Measurements from ENCODE around the gene HSF2BP.
"Not testable (repeated sequence)": the region's sequence is repeated elsewhere in the genome, so short reads cannot be mapped to it uniquely, and the experiment has no call there.

The HSF2BP gene

GRCh38 chr21:43597540-43598250, 61.6 kb downstream of the HSF2BP start:
- no peak for DNase-seq (ENCODE audit: low read depth)

- no peak for DNase-seq (ENCODE audit: low read depth)
These were observed 62.2 kb downstream of the HSF2BP start for GRCh38 chr21:43597052-43597451.

GRCh38 chr21:43596616-43597015, 62.7 kb downstream of the HSF2BP start:
- no peak for DNase-seq (ENCODE audit: low read depth)

- DNase-seq (ENCODE audit: low read depth): not testable (repeated sequence)
These were observed 63.5 kb downstream of the HSF2BP start for GRCh38 chr21:43595769-43596168.

- no peak for DNase-seq (ENCODE audit: low read depth)
These were observed 66.2 kb downstream of the HSF2BP start for GRCh38 chr21:43593078-43593477.

- no peak for DNase-seq (ENCODE audit: low read depth)
These were observed 67.7 kb downstream of the HSF2BP start for GRCh38 chr21:43591571-43591970.

GRCh38 chr21:43590194-43590593, 69.1 kb downstream of the HSF2BP start:
- DNase-seq (ENCODE audit: low read depth): no peak

GRCh38 chr21:43588957-43589356, 70.3 kb downstream of the HSF2BP start:
- DNase-seq (ENCODE audit: low read depth): no peak

GRCh38 chr21:43585924-43586413, 73.3 kb downstream of the HSF2BP start:
- DNase-seq (ENCODE audit: low read depth): no peak

GRCh38 chr21:43585514-43585913, 73.8 kb downstream of the HSF2BP start:
- no peak for DNase-seq (ENCODE audit: low read depth)

GRCh38 chr21:43581453-43581852, 77.8 kb downstream of the HSF2BP start:
- DNase-seq (ENCODE audit: low read depth): no peak

- no peak for DNase-seq (ENCODE audit: low read depth)
These were observed 80.5 kb downstream of the HSF2BP start for GRCh38 chr21:43578677-43579303.

- no peak for DNase-seq (ENCODE audit: low read depth)
These were observed 83.8 kb downstream of the HSF2BP start for GRCh38 chr21:43575473-43575844.

GRCh38 chr21:43574741-43575472, 84.4 kb downstream of the HSF2BP start:
- no peak for DNase-seq (ENCODE audit: low read depth)

GRCh38 chr21:43573921-43574320, 85.4 kb downstream of the HSF2BP start:
- DNase-seq (ENCODE audit: low read depth): no peak

GRCh38 chr21:43572446-43572845, 86.8 kb downstream of the HSF2BP start:
- DNase-seq (ENCODE audit: low read depth): no peak

- no peak for DNase-seq (ENCODE audit: low read depth)
These were observed 87.3 kb downstream of the HSF2BP start for GRCh38 chr21:43571976-43572375.

GRCh38 chr21:43570195-43570594, 89.1 kb downstream of the HSF2BP start:
- not testable (repeated sequence) for DNase-seq (ENCODE audit: low read depth)

- DNase-seq (ENCODE audit: low read depth): not testable (repeated sequence)
These were observed 96.8 kb downstream of the HSF2BP start for GRCh38 chr21:43562451-43562850.

GRCh38 chr21:43540561-43540960, 118.7 kb downstream of the HSF2BP start:
- not testable (repeated sequence) for DNase-seq (ENCODE audit: low read depth)

- DNase-seq (ENCODE audit: low read depth): not testable (repeated sequence)
These were observed 136.7 kb downstream of the HSF2BP start for GRCh38 chr21:43522495-43523131.

- DNase-seq (ENCODE audit: low read depth): not testable (repeated sequence)
These were observed 141.6 kb downstream of the HSF2BP start for GRCh38 chr21:43517701-43518100.
